HepG2 (cell line): ENCODE results near the gene TMEM107. TPM values are rescaled to one million over a fixed set of nuclear protein-coding genes. Genes with fewer than 3 reads are reported as not detected.

ENCODE experiments used
- ATAC-seq: fragments of 200-7000 bp; cut with Tn5 transposase; 3 replicates; pipeline ENCODE4 v1.9.1; 2020; ENCODE audit warnings: mild to moderate bottlenecking, moderate library complexity
- BruUV-seq: library from RNA; stranded (reverse); fragments of 400-500 nt; replicated peaks from 2 replicates; lab custom pipeline; 2021; lab: Mats Ljungman, UMichigan
- CTCF ChIA-PET: fragments of 300-600 bp; formaldehyde crosslinking; extraction: SDS; loops from one replicate; lab custom pipeline; 2021; ENCODE audit warnings: low total read pairs, inconsistent platforms, low intra/inter-chr PET ratio; lab: Yijun Ruan, JAX
- POLR2A ChIA-PET: fragments of 350-600 bp; sonication (Branson Sonifier 250); formaldehyde crosslinking; loops from one replicate; lab custom pipeline; 2020; ENCODE audit warnings: antibody characterized with exemption, inconsistent platforms; lab: Yijun Ruan, JAX
- DNase-seq: peaks from one replicate; pipeline ENCODE4 v3.0.0-alpha.2; 2015; ENCODE audit warnings: low spot score
- FAIRE-seq: peaks from 3 replicates; lab custom pipeline; 2011; peaks lifted over from hg19 to GRCh38; lab: Jason Lieb, UNC
- H2AFZ ChIP-seq: one replicate; pipeline ENCODE4 v1.6.1; 2011; ENCODE audit warnings: low read length, inconsistent platforms
- H3K27ac ChIP-seq: fragments of 300-600 bp; 3 replicates; pipeline ENCODE4 v1.8.0; 2011; ENCODE audit warnings: mixed run types, mild to moderate bottlenecking, mixed read lengths, low read length, inconsistent platforms; ENCODE audit not compliant: insufficient read depth; ENCODE audit errors: extremely low read length
- H3K27me3 ChIP-seq, 2 experiments: fragments of 200-600 bp in 1 of 2; 2 replicates in 1 of 2; 3 replicates in 1 of 2; pipeline versions ENCODE4 v1.6.0 to v1.8.0; 2011; ENCODE audit warnings: low read length in 2 of 2, mild to moderate bottlenecking in 2 of 2, moderate library complexity in 2 of 2, inconsistent platforms in 1 of 2; ENCODE audit not compliant: insufficient read depth in 2 of 2, control insufficient read depth in 1 of 2
- H3K36me3 ChIP-seq, 2 experiments: fragments of 200-600 bp in 1 of 2; replicated peaks in 1 of 2; 2 replicates in 1 of 2; 3 replicates in 1 of 2; pipeline versions ENCODE4 v1.5.1 to v1.8.0; 2011; ENCODE audit warnings: low read length in 2 of 2, inconsistent platforms in 1 of 2; ENCODE audit not compliant: insufficient read depth in 2 of 2, control insufficient read depth in 1 of 2
- H3K4me1 ChIP-seq: 2 replicates; pipeline ENCODE4 v1.5.1; 2012; ENCODE audit warnings: low read length, inconsistent platforms; ENCODE audit not compliant: insufficient read depth
- H3K4me2 ChIP-seq: 2 replicates; pipeline ENCODE4 v1.6.0; 2011; ENCODE audit warnings: low read depth, low read length, inconsistent platforms
- H3K4me3 ChIP-seq, 3 experiments: fragments of 200-600 bp in 1 of 3; sonication (generic), shearing (Covaris generic) in 1 of 3; replicated peaks in 1 of 3; 2 replicates each; pipeline ENCODE4 v1.5.1; 2011 to 2016; ENCODE audit warnings: low read length in 3 of 3, inconsistent platforms in 2 of 3, low read depth in 2 of 3, mild to moderate bottlenecking in 2 of 3, control low read depth in 1 of 3, mixed read lengths in 1 of 3; ENCODE audit not compliant: insufficient read depth in 1 of 3
- H3K79me2 ChIP-seq: one replicate; pipeline ENCODE4 v1.6.1; 2011; ENCODE audit warnings: low read length, inconsistent platforms; ENCODE audit not compliant: insufficient read depth
- H3K9ac ChIP-seq: 2 replicates; pipeline ENCODE4 v1.6.0; 2011; ENCODE audit warnings: mild to moderate bottlenecking, low read depth, low read length, inconsistent platforms; ENCODE audit not compliant: insufficient read depth
- H3K9me3 ChIP-seq: 2 replicates; pipeline ENCODE4 v1.5.1; 2012; ENCODE audit warnings: mild to moderate bottlenecking, low read length
- H4K20me1 ChIP-seq: 2 replicates; pipeline ENCODE4 v1.6.0; 2011; ENCODE audit warnings: inconsistent platforms, mild to moderate bottlenecking, low read length, moderate library complexity; ENCODE audit not compliant: insufficient read depth
- MXI1 ChIP-seq: IDR thresholded peaks from 3 replicates; pipeline ENCODE4 v1.6.1; 2012; ENCODE audit warnings: low read depth, low read length, inconsistent platforms, borderline replicate concordance
- SAP130 ChIP-seq: IDR thresholded peaks from 2 replicates; pipeline ENCODE4 v1.6.1; 2016; ENCODE audit warnings: low read depth
- TCF7L2 ChIP-seq: IDR thresholded peaks from 2 replicates; pipeline ENCODE4 v1.6.1; 2011; ENCODE audit warnings: mild to moderate bottlenecking, low read depth, low read length, moderate library complexity
- ZNF563 ChIP-seq: sonication (generic); formaldehyde crosslinking; IDR thresholded peaks from 2 replicates; pipeline ENCODE4 v1.8.0; 2022; ENCODE audit warnings: mild to moderate bottlenecking, moderate library complexity, missing genetic modification reagents
- ZNF577 ChIP-seq: sonication (generic); formaldehyde crosslinking; IDR thresholded peaks from 2 replicates; pipeline ENCODE4 v1.4.0; 2020; ENCODE audit warnings: mild to moderate bottlenecking, low read depth, missing genetic modification reagents, borderline replicate concordance
- WGBS: methylation state at CpG from one replicate; pipeline ENCODE4 v1.1.6; 2017; ENCODE audit warnings: low lambda C conversion rate; 5-methylcytosine and 5-hydroxymethylcytosine counted together
- in situ Hi-C: cut with HindIII; loops from 2 replicates; pipeline ENCODE4 v1.10.0; 2017; ENCODE audit warnings: low pct_unique_long_range_greater_than_20kb; ENCODE audit not compliant: extremely low pct_ligation_motif_present
- intact Hi-C: fragments of 100-400 bp; cut with micrococcal nuclease; formaldehyde crosslinking; loops from one replicate; pipeline ENCODE4 v1.10.0; 2022; ENCODE audit not compliant: unreplicated experiment
- polyA plus RNA-seq, 8 experiments: library from polyadenylated mRNA; depleted of rRNA in 3 of 8; stranded (reverse) in 7 of 8; unstranded in 1 of 8; fragments of >200 nt; fragmentation: Illumina TruSeq in 4 of 8; extraction: Trizol in 4 of 8; gene quantifications; 2 replicates each; pipeline versions ENCODE4 v1.2.1 to v1.2.3, GENCODE V29; 2011 to 2016; ENCODE audit warnings: low read depth in 4 of 8, missing spikeins in 1 of 8, mixed read lengths in 1 of 8; ENCODE audit not compliant: insufficient read depth in 1 of 8
- total RNA-seq, 5 experiments: library from RNA; depleted of rRNA; stranded (reverse); fragments of >200 nt; fragmentation: Illumina TruSeq; extraction: Trizol; gene quantifications; 2 replicates each; pipeline ENCODE4 v1.2.3, GENCODE V29; 2016; ENCODE audit warnings: low read depth in 1 of 5
- TF ChIP-seq, protein P1 (sequence below): sonication (generic); formaldehyde crosslinking; IDR thresholded peaks from 2 replicates; pipeline ENCODE4 v1.5.1; 2020; ENCODE audit warnings: mild to moderate bottlenecking, moderate library complexity, missing genetic modification reagents
- TF ChIP-seq, protein P2 (sequence below): sonication (generic); formaldehyde crosslinking; IDR thresholded peaks from 2 replicates; pipeline ENCODE4 v1.9.0; 2022; ENCODE audit warnings: low read depth, missing genetic modification reagents
- TF ChIP-seq, protein P3 (sequence below): sonication (generic); formaldehyde crosslinking; IDR thresholded peaks from 2 replicates; pipeline ENCODE4 v1.5.1; 2020; ENCODE audit warnings: missing genetic modification reagents, mild to moderate bottlenecking, borderline replicate concordance
- TF ChIP-seq, protein P4 (sequence below): sonication (generic); formaldehyde crosslinking; IDR thresholded peaks from 2 replicates; pipeline ENCODE4 v1.9.0; 2021; ENCODE audit warnings: missing genetic modification reagents, borderline replicate concordance

TMEM107 gene
- total and polyA plus RNA-seq, 2 of the 13 experiments (the other 11 are each of a cell fraction or from before 2014, with no cell fraction given), result 7.2 to 15.3 TPM

- TF ChIP-seq ZNF577 (CRISPR knock-in tag), result no peak
- TF ChIP-seq, protein P1, sequence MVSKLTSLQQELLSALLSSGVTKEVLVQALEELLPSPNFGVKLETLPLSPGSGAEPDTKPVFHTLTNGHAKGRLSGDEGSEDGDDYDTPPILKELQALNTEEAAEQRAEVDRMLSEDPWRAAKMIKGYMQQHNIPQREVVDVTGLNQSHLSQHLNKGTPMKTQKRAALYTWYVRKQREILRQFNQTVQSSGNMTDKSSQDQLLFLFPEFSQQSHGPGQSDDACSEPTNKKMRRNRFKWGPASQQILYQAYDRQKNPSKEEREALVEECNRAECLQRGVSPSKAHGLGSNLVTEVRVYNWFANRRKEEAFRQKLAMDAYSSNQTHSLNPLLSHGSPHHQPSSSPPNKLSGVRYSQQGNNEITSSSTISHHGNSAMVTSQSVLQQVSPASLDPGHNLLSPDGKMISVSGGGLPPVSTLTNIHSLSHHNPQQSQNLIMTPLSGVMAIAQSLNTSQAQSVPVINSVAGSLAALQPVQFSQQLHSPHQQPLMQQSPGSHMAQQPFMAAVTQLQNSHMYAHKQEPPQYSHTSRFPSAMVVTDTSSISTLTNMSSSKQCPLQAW (CRISPR knock-in tag), result no peak
- no peak for TF ChIP-seq TCF7L2
- TF ChIP-seq, all 625 proteins: peak for 0
These were observed 28.9 kb downstream of the TMEM107 start (continued) for GRCh38 chr17:8147141-8147804.

DNA sequence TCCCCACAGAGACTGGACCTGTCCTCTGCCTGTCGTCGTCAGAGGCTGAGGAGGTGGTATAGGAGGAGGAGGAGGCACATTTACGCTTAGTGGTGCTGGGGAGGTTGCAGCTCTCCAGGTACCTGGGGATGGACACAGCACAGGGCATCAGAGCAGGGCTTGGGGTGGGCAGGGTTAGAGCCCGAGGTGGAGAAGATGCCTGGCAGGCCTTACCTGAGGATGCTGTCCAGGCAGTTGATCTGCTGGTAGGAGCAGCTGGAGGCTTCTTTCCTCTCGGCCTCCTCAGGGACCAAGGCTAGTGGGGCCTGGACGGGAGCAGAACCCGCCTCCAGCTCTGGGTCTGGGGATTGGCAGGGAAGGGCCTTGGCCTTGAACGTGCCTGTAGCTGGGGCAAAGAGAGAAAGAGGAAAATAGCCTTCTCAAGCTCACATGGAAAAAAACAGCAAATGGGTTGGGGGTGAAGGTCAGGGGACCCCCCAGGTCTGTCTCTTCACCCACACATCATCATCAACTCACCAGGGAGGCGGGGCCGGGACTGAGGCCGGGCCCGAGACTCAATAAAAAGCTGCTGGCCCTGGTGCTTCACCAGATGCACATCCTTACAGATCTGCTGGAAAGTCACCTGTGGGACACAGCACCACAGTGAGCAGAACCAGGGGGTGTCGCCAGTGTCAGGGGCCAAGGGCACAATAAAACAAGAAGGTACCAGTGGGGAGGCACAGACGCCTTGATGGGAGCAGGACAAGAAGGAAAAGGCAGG, 29.6 kb downstream of the TMEM107 start:
- peaks cover 16 to 45% of the 10 kb centered on the region in 2 experiments; a peak in 4 of 5 replicates for H3K36me3 ChIP-seq
- in situ Hi-C loops (no loop called here), intact Hi-C loops (loop anchor here (5.0 kb wide), 1 partner anchor 476 kb away; no protein-coding TSS in a partner anchor)
- no peak overlapping the region for H2AFZ ChIP-seq
- H3K4me2 ChIP-seq, result no peak overlapping the region
- no peaks in the 10 kb centered on the region for H3K79me2 ChIP-seq
- H3K4me1 ChIP-seq, result 0 out of 2 replicates have a peak, but pooled peaks cover 4% of the 10 kb centered on the region
- DNase-seq (no peak), FAIRE-seq (no peak), ATAC-seq (no peak)
- TF ChIP-seq ZNF563 (CRISPR knock-in tag) (no peak), MXI1 (no peak), SAP130 (no peak)
- TF ChIP-seq, protein P2, sequence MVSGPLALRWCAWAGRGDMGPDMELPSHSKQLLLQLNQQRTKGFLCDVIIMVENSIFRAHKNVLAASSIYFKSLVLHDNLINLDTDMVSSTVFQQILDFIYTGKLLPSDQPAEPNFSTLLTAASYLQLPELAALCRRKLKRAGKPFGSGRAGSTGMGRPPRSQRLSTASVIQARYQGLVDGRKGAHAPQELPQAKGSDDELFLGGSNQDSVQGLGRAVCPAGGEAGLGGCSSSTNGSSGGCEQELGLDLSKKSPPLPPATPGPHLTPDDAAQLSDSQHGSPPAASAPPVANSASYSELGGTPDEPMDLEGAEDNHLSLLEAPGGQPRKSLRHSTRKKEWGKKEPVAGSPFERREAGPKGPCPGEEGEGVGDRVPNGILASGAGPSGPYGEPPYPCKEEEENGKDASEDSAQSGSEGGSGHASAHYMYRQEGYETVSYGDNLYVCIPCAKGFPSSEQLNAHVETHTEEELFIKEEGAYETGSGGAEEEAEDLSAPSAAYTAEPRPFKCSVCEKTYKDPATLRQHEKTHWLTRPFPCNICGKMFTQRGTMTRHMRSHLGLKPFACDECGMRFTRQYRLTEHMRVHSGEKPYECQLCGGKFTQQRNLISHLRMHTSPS (CRISPR knock-in tag), result no peak
- TF ChIP-seq, protein P3, sequence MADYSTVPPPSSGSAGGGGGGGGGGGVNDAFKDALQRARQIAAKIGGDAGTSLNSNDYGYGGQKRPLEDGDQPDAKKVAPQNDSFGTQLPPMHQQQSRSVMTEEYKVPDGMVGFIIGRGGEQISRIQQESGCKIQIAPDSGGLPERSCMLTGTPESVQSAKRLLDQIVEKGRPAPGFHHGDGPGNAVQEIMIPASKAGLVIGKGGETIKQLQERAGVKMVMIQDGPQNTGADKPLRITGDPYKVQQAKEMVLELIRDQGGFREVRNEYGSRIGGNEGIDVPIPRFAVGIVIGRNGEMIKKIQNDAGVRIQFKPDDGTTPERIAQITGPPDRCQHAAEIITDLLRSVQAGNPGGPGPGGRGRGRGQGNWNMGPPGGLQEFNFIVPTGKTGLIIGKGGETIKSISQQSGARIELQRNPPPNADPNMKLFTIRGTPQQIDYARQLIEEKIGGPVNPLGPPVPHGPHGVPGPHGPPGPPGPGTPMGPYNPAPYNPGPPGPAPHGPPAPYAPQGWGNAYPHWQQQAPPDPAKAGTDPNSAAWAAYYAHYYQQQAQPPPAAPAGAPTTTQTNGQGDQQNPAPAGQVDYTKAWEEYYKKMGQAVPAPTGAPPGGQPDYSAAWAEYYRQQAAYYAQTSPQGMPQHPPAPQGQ (CRISPR knock-in tag), result no peak
- TF ChIP-seq, protein P4, sequence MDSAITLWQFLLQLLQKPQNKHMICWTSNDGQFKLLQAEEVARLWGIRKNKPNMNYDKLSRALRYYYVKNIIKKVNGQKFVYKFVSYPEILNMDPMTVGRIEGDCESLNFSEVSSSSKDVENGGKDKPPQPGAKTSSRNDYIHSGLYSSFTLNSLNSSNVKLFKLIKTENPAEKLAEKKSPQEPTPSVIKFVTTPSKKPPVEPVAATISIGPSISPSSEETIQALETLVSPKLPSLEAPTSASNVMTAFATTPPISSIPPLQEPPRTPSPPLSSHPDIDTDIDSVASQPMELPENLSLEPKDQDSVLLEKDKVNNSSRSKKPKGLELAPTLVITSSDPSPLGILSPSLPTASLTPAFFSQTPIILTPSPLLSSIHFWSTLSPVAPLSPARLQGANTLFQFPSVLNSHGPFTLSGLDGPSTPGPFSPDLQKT (CRISPR knock-in tag), result no peak
- 0 out of 2 replicates have a peak, but pooled peaks cover 3% of the 10 kb centered on the region for H4K20me1 ChIP-seq
- 91% methylated on average over 14 of the region's 14 CpGs for WGBS
- H3K9ac ChIP-seq, result no peak overlapping the region
- no peaks in the 10 kb centered on the region for H3K27me3 ChIP-seq
- ChIA-PET POLR2A (interaction anchor here (1.8 kb wide), 1 partner anchor 26 kb away, joined by 4 read pairs; no protein-coding TSS in a partner anchor), CTCF (no interaction called here)
- no peaks in the 10 kb centered on the region for H3K9me3 ChIP-seq
- no TSS peak for BruUV-seq
- no peak overlapping the region for H3K4me3 ChIP-seq
- no peak overlapping the region for H3K27ac ChIP-seq
